ENCODE data around the gene MLYCD.

- no peak for TF ChIP-seq CTCF (IDR thresholded peaks at IDR 0.05)
- no peak for TF ChIP-seq EP300 (IDR thresholded peaks at IDR 0.05)
Measured at GRCh38 chr16:83935005-83935857, 36.3 kb downstream of the MLYCD start.

Data from ovary (tissue), 3 donors.